ENCODE results near the gene NDUFAB1.

NDUFAB1 gene

DNA sequence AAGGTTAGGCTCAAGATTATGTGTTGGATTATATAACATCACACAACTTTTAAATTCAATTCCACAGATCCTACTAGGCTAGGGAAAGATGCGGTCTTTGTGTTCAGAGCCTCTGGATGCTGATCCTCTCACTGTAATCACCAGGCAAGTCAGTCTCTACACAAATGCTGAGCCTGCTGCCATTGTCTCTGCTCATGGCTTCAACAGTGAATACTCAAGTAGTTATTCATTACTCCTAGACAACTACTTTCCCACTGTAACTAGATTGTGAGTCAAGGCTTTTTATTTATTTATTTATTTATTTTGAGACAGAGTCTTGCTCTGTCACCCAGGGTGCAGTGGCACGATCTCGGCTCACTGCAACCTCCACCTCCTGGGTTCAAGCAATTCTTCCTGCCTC, 15.8 kb upstream of the NDUFAB1 start:
- no peak for TF ChIP-seq TAF1 (IDR thresholded peaks at IDR 0.05; ENCODE audit: borderline replicate concordance, insufficient read depth, low read length)
- TF ChIP-seq POLR2AphosphoS5 (IDR thresholded peaks at IDR 0.05; ENCODE audit: low read depth, low read length): no peak
- TF ChIP-seq FOXP2 (optimal IDR thresholded peaks at IDR 0.05; ENCODE audit: borderline replicate concordance, extremely low read depth, extremely low read length, insufficient read depth): no peak
- TF ChIP-seq SIN3A (IDR thresholded peaks at IDR 0.05; ENCODE audit: borderline replicate concordance, insufficient read depth, low read length): no peak
- TF ChIP-seq, protein P1, sequence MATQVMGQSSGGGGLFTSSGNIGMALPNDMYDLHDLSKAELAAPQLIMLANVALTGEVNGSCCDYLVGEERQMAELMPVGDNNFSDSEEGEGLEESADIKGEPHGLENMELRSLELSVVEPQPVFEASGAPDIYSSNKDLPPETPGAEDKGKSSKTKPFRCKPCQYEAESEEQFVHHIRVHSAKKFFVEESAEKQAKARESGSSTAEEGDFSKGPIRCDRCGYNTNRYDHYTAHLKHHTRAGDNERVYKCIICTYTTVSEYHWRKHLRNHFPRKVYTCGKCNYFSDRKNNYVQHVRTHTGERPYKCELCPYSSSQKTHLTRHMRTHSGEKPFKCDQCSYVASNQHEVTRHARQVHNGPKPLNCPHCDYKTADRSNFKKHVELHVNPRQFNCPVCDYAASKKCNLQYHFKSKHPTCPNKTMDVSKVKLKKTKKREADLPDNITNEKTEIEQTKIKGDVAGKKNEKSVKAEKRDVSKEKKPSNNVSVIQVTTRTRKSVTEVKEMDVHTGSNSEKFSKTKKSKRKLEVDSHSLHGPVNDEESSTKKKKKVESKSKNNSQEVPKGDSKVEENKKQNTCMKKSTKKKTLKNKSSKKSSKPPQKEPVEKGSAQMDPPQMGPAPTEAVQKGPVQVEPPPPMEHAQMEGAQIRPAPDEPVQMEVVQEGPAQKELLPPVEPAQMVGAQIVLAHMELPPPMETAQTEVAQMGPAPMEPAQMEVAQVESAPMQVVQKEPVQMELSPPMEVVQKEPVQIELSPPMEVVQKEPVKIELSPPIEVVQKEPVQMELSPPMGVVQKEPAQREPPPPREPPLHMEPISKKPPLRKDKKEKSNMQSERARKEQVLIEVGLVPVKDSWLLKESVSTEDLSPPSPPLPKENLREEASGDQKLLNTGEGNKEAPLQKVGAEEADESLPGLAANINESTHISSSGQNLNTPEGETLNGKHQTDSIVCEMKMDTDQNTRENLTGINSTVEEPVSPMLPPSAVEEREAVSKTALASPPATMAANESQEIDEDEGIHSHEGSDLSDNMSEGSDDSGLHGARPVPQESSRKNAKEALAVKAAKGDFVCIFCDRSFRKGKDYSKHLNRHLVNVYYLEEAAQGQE (IDR thresholded peaks at IDR 0.05; ENCODE audit: insufficient read depth in 1 of 2, low read depth in 2 of 2, low read length in 2 of 2): no peak

DNA sequence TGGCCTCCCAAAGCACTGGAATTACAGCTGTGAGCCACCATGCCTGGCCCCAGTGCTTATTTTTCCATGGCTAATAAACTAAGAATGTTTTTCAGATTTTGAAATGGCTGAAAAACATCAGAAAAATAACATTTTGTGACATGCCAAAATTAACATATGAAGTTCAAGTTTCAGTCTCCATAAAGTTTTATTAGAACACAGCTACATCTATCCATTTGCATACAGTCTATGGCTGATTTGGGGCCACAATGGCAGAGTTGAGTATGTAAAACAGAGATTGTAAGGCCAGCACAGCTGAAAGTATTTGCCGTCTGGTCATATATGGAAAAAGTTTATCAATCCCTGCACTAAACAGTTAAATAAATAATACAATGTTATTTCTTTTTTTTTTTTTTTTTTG, 13.8 kb upstream of the NDUFAB1 start:
- no peak for TF ChIP-seq FOXP2 (optimal IDR thresholded peaks at IDR 0.05; ENCODE audit: borderline replicate concordance, extremely low read depth, extremely low read length, insufficient read depth)
- no peak for TF ChIP-seq TAF1 (IDR thresholded peaks at IDR 0.05; ENCODE audit: borderline replicate concordance, insufficient read depth, low read length)
- TF ChIP-seq POLR2AphosphoS5 (IDR thresholded peaks at IDR 0.05; ENCODE audit: low read depth, low read length): no peak
- no peak for TF ChIP-seq SIN3A (IDR thresholded peaks at IDR 0.05; ENCODE audit: borderline replicate concordance, insufficient read depth, low read length)
- TF ChIP-seq, protein P1 (IDR thresholded peaks at IDR 0.05; ENCODE audit: insufficient read depth in 1 of 2, low read depth in 2 of 2, low read length in 2 of 2): no peak

DNA sequence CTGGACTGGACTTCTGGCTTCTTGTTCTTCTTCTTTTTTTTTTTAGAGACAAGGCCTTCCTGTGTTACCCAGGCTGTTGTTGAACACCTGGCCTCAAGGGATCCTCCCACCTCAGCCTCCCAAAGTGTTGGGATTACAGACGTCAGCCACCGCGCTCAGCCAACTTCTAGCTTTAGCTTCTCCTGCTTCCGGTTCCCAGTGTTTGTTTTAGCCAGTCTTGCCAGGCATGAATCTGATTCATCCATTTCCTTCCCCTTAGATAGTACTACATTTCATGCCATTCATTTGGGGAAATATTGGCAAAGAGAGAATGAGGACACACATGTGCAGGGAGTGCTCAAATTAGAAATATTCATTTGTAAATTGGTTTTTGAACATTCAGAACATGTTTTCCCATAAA, 12.1 kb upstream of the NDUFAB1 start:
- TF ChIP-seq, protein P1 (IDR thresholded peaks at IDR 0.05; ENCODE audit: insufficient read depth in 1 of 2, low read depth in 2 of 2, low read length in 2 of 2): no peak
- TF ChIP-seq FOXP2 (optimal IDR thresholded peaks at IDR 0.05; ENCODE audit: borderline replicate concordance, extremely low read depth, extremely low read length, insufficient read depth) (no peak), POLR2AphosphoS5 (IDR thresholded peaks at IDR 0.05; ENCODE audit: low read depth, low read length) (no peak), TAF1 (IDR thresholded peaks at IDR 0.05; ENCODE audit: borderline replicate concordance, insufficient read depth, low read length) (no peak), SIN3A (IDR thresholded peaks at IDR 0.05; ENCODE audit: borderline replicate concordance, insufficient read depth, low read length) (no peak)

DNA sequence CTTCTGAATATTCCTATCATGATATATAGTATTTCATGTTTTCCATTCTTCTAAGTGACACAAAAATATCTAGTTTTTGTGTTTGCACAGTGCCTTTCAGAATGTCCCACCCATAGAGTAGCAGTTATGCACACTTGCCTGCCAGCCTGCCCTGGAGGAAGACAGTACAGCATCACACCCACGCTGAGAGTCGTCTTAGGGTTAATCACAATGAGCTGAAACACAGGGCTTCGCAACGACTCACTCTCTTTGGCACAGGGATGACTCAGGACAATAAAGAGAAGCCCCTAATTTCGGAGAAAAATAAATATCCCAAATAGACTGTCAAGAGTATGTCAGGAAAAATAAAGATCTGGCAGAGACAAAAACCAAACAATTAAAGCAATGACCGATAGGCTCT, 11.6 kb upstream of the NDUFAB1 start:
- TF ChIP-seq FOXP2 (optimal IDR thresholded peaks at IDR 0.05; ENCODE audit: borderline replicate concordance, extremely low read depth, extremely low read length, insufficient read depth): no peak
- TF ChIP-seq POLR2AphosphoS5 (IDR thresholded peaks at IDR 0.05; ENCODE audit: low read depth, low read length): no peak
- TF ChIP-seq TAF1 (IDR thresholded peaks at IDR 0.05; ENCODE audit: borderline replicate concordance, insufficient read depth, low read length): no peak
- TF ChIP-seq, protein P1 (IDR thresholded peaks at IDR 0.05; ENCODE audit: insufficient read depth in 1 of 2, low read depth in 2 of 2, low read length in 2 of 2): no peak
- TF ChIP-seq SIN3A (IDR thresholded peaks at IDR 0.05; ENCODE audit: borderline replicate concordance, insufficient read depth, low read length): no peak
